GM23338 (cell line): ENCODE results near the gene CYSLTR2. TPM values are rescaled to one million over a fixed set of nuclear protein-coding genes. Genes with fewer than 3 reads are reported as not detected.

Experiments
- ATAC-seq: fragments of 200-7000 bp; cut with Tn5 transposase; 3 replicates; pipeline ENCODE4 v1.9.1; 2020
- DNase-seq: peaks from one replicate; pipeline ENCODE4 v3.0.0-alpha.2; 2015; ENCODE audit warnings: low spot score
- H2AFZ ChIP-seq: fragments of 200-600 bp; sonication (generic); 2 replicates; pipeline ENCODE4 v1.8.0; 2016; ENCODE audit warnings: antibody characterized with exemption, mild to moderate bottlenecking, moderate library complexity
- H3F3A ChIP-seq: fragments of 200-600 bp; sonication (generic); replicated peaks from 2 replicates; pipeline ENCODE4 v1.8.0; 2017; ENCODE audit warnings: antibody characterized with exemption, mixed run types, low read depth
- H3K27ac ChIP-seq: fragments of 200-600 bp; sonication (generic); 2 replicates; pipeline ENCODE4 v1.6.1; 2016; ENCODE audit warnings: low read depth
- H3K27me3 ChIP-seq: fragments of 200-600 bp; sonication (generic); 2 replicates; pipeline ENCODE4 v1.8.0; 2016; ENCODE audit warnings: mild to moderate bottlenecking, mixed run types, moderate library complexity; ENCODE audit not compliant: insufficient read depth
- H3K36me3 ChIP-seq: fragments of 200-600 bp; sonication (generic); 2 replicates; pipeline ENCODE4 v1.8.0; 2016; ENCODE audit warnings: mild to moderate bottlenecking; ENCODE audit not compliant: insufficient read depth
- H3K4me1 ChIP-seq: fragments of 200-600 bp; sonication (generic); 2 replicates; pipeline ENCODE4 v1.8.0; 2016; ENCODE audit warnings: mild to moderate bottlenecking, moderate library complexity; ENCODE audit not compliant: insufficient read depth
- H3K4me2 ChIP-seq: fragments of 200-600 bp; sonication (generic); 2 replicates; pipeline ENCODE4 v1.7.1; 2017; ENCODE audit warnings: mixed run types
- H3K4me3 ChIP-seq: fragments of 200-600 bp; sonication (generic); 2 replicates; pipeline ENCODE4 v1.6.1; 2016; ENCODE audit warnings: mixed run types
- H3K79me2 ChIP-seq: fragments of 200-600 bp; sonication (generic); replicated peaks from 2 replicates; pipeline ENCODE4 v1.8.0; 2017; ENCODE audit warnings: mild to moderate bottlenecking; ENCODE audit not compliant: insufficient read depth
- H3K9me2 ChIP-seq: fragments of 200-600 bp; sonication (generic); 2 replicates; pipeline ENCODE4 v1.8.0; 2017; ENCODE audit not compliant: insufficient read depth
- H4K20me1 ChIP-seq: fragments of 200-600 bp; sonication (generic); replicated peaks from 2 replicates; pipeline ENCODE4 v1.8.0; 2017; ENCODE audit warnings: mild to moderate bottlenecking; ENCODE audit not compliant: insufficient read depth
- H3K27ac Mint-ChIP-seq: 2 replicates; pipeline ENCODE4 v1.8.0; 2020; ENCODE audit warnings: inconsistent platforms, mild to moderate bottlenecking, moderate library complexity, mixed read lengths
- H3K27me3 Mint-ChIP-seq: 3 replicates; pipeline ENCODE4 v1.8.0; 2022; ENCODE audit warnings: low read depth, mild to moderate bottlenecking, moderate library complexity, mixed read lengths, inconsistent platforms; ENCODE audit not compliant: insufficient read depth, poor library complexity
- H3K36me3 Mint-ChIP-seq: 3 replicates; pipeline ENCODE4 v1.8.0; 2021; ENCODE audit warnings: low read depth, mild to moderate bottlenecking, inconsistent platforms, moderate library complexity, mixed read lengths
- H3K4me1 Mint-ChIP-seq: 3 replicates; pipeline ENCODE4 v1.8.0; 2020; ENCODE audit warnings: mild to moderate bottlenecking, inconsistent platforms, mixed read lengths
- H3K4me3 Mint-ChIP-seq: 3 replicates; pipeline ENCODE4 v1.8.0; 2021; ENCODE audit warnings: moderate library complexity, mild to moderate bottlenecking, inconsistent platforms, mixed read lengths
- H3K9me3 Mint-ChIP-seq: 3 replicates; pipeline ENCODE4 v1.8.0; 2020; ENCODE audit warnings: moderate library complexity, mild to moderate bottlenecking, inconsistent platforms, mixed read lengths
- CTCF ChIP-seq, 2 experiments: fragments of 200-600 bp in 1 of 2; sonication (generic) in 1 of 2; conservative IDR thresholded peaks; 2 replicates each; pipeline versions ENCODE4 v1.5.1 to v1.6.1; 2016 to 2017; ENCODE audit warnings: antibody characterized with exemption in 2 of 2, low read depth in 2 of 2, mild to moderate bottlenecking in 2 of 2, moderate library complexity in 1 of 2
- ETS1 ChIP-seq: IDR thresholded peaks from 2 replicates; pipeline ENCODE4 v1.6.1; 2016; ENCODE audit warnings: antibody characterized with exemption
- EZH2 ChIP-seq: fragments of 200-600 bp; sonication (generic); IDR thresholded peaks from one replicate; pipeline ENCODE4 v1.8.0; 2017; ENCODE audit warnings: antibody characterized with exemption, mild to moderate bottlenecking, low read depth; ENCODE audit not compliant: unreplicated experiment
- EZH2phosphoT487 ChIP-seq: fragments of 200-600 bp; sonication (generic); IDR thresholded peaks from one replicate; pipeline ENCODE4 v1.8.1; 2018; ENCODE audit warnings: antibody characterized with exemption; ENCODE audit not compliant: unreplicated experiment
- NANOG ChIP-seq: IDR thresholded peaks from 2 replicates; pipeline ENCODE4 v1.6.1; 2016; ENCODE audit warnings: antibody characterized with exemption, borderline replicate concordance
- POLR2AphosphoS5 ChIP-seq: IDR thresholded peaks from 2 replicates; pipeline ENCODE4 v1.6.1; 2016; ENCODE audit warnings: antibody characterized with exemption, low read depth
- REST ChIP-seq: IDR thresholded peaks from one replicate; pipeline ENCODE4 v1.6.1; 2018; ENCODE audit warnings: antibody characterized with exemption; ENCODE audit not compliant: unreplicated experiment
- STAT1 ChIP-seq: IDR thresholded peaks from one replicate; pipeline ENCODE4 v1.6.1; 2016; ENCODE audit warnings: antibody characterized with exemption; ENCODE audit not compliant: unreplicated experiment
- ZNF114 ChIP-seq: fragments of 250-450 bp; sonication (Bioruptor Pico); IDR thresholded peaks from 2 replicates; pipeline ENCODE4 v1.5.0; 2020; ENCODE audit warnings: mild to moderate bottlenecking, moderate library complexity
- ZNF331 ChIP-seq: fragments of 250-450 bp; sonication (Bioruptor Pico); IDR thresholded peaks from 2 replicates; pipeline ENCODE4 v1.5.0; 2020; ENCODE audit warnings: low read depth, mild to moderate bottlenecking, moderate library complexity
- polyA plus RNA-seq: library from polyadenylated mRNA; unstranded; fragments of >200 nt; fragmentation: Nextera tagmentation; extraction: Ambion mirVana; gene quantifications from 2 replicates; pipeline ENCODE4 v1.2.1, GENCODE V29; 2016
- total RNA-seq: library from RNA; depleted of rRNA; stranded (reverse); fragments of >200 nt; shearing (Covaris generic); gene quantifications from 2 replicates; pipeline ENCODE4 v1.2.3, GENCODE V29; 2014

CYSLTR2 gene
- total and polyA plus RNA-seq, 2 experiments from 2014 or later = not detected

GRCh38 chr13:48624016-48624415, 29.7 kb upstream of the CYSLTR2 start:
- Histone ChIP-seq H3K27ac (no peak overlapping the region), H3K9me2 (peaks cover 8% of the 10 kb centered on the region), H3K4me2 (no peak overlapping the region), H3K36me3 (no peaks in the 10 kb centered on the region), H4K20me1 (no peaks in the 10 kb centered on the region), H3K27me3 (no peaks in the 10 kb centered on the region), H3K79me2 (no peaks in the 10 kb centered on the region), H3K4me3 (no peak overlapping the region), H2AFZ (no peak overlapping the region), H3K4me1 (no peaks in the 10 kb centered on the region), H3F3A (no peaks in the 10 kb centered on the region)
- no peak for DNase-seq
- H3K27me3 Mint-ChIP-seq = peaks cover 1% of the 10 kb centered on the region
- H3K4me3 Mint-ChIP-seq = no peak overlapping the region
- H3K27ac Mint-ChIP-seq = no peak overlapping the region
- peaks cover 23% of the 10 kb centered on the region for H3K9me3 Mint-ChIP-seq
- H3K36me3 Mint-ChIP-seq = peaks cover 17% of the 10 kb centered on the region; the same call in 2 of the 3 replicates
- no peaks in the 10 kb centered on the region for H3K4me1 Mint-ChIP-seq
- no peak for ATAC-seq
- no peak for TF ChIP-seq NANOG
- no peak for TF ChIP-seq ETS1
- no peak for TF ChIP-seq POLR2AphosphoS5
- no peak for TF ChIP-seq CTCF (conservative IDR thresholded peaks at IDR 0.05; ENCODE audit: low read depth in 2 of 2)
- no peak for TF ChIP-seq STAT1

GRCh38 chr13:48624858-48625257, 28.9 kb upstream of the CYSLTR2 start:
- H4K20me1 ChIP-seq = no peaks in the 10 kb centered on the region
- no peaks in the 10 kb centered on the region for H3F3A ChIP-seq
- Mint-ChIP-seq H3K27me3 (peaks cover 1% of the 10 kb centered on the region), H3K4me1 (no peaks in the 10 kb centered on the region; the same call in 2 of the 3 replicates), H3K27ac (no peak overlapping the region), H3K36me3 (peaks cover 11% of the 10 kb centered on the region; the same call in 2 of the 3 replicates), H3K4me3 (no peak overlapping the region), H3K9me3 (peaks cover 17% of the 10 kb centered on the region)
- H3K4me1 ChIP-seq = no peaks in the 10 kb centered on the region
- DNase-seq (no peak), ATAC-seq (no peak)
- H3K4me2 ChIP-seq = no peak overlapping the region
- H3K27me3 ChIP-seq = no peaks in the 10 kb centered on the region
- no peaks in the 10 kb centered on the region for H3K79me2 ChIP-seq
- H3K4me3 ChIP-seq = no peak overlapping the region
- H3K27ac ChIP-seq = no peak overlapping the region
- H2AFZ ChIP-seq = 0 out of 2 replicates have a peak overlapping the region, but pooled peaks have one; percentile 52
- peaks cover 14% of the 10 kb centered on the region for H3K9me2 ChIP-seq
- H3K36me3 ChIP-seq = no peaks in the 10 kb centered on the region
- TF ChIP-seq EZH2phosphoT487 (no peak), REST (no peak), STAT1 (no peak), CTCF (conservative IDR thresholded peaks at IDR 0.05; ENCODE audit: low read depth in 2 of 2) (no peak), EZH2 (no peak), ZNF114 (CRISPR knock-in tag) (no peak), ZNF331 (CRISPR knock-in tag) (no peak), POLR2AphosphoS5 (no peak)
